Progenitor cell of endocrine pancreas (in vitro differentiated cells): ENCODE results near the gene C1QTNF7. TPM values are rescaled to one million over a fixed set of nuclear protein-coding genes. Genes with fewer than 3 reads are reported as not detected.

Source experiments
- DNase-seq: peaks from one replicate; pipeline ENCODE4 v3.0.0; 2021; ENCODE audit warnings: low spot score; ENCODE audit not compliant: unreplicated experiment
- H3K27ac Mint-ChIP-seq: 2 replicates; pipeline ENCODE4 v1.8.0; 2021; ENCODE audit warnings: mild to moderate bottlenecking, moderate library complexity, mixed read lengths
- H3K27me3 Mint-ChIP-seq: 2 replicates; pipeline ENCODE4 v1.8.0; 2021; ENCODE audit warnings: mixed read lengths
- H3K36me3 Mint-ChIP-seq: 2 replicates; pipeline ENCODE4 v1.8.0; 2022; ENCODE audit warnings: mixed read lengths; ENCODE audit not compliant: insufficient read depth
- H3K4me1 Mint-ChIP-seq: 2 replicates; pipeline ENCODE4 v1.8.0; 2021; ENCODE audit warnings: low read depth, mixed read lengths
- H3K4me3 Mint-ChIP-seq: 2 replicates; pipeline ENCODE4 v1.8.0; 2021; ENCODE audit warnings: low read depth, mild to moderate bottlenecking, moderate library complexity, mixed read lengths
- H3K9me3 Mint-ChIP-seq: 2 replicates; pipeline ENCODE4 v1.8.0; 2021; ENCODE audit warnings: low read depth, mixed read lengths
- CTCF ChIP-seq: fragments of 200-600 bp; sonication (generic); IDR thresholded peaks from one replicate; pipeline ENCODE4 v1.5.0; 2021; ENCODE audit warnings: antibody characterized with exemption, mild to moderate bottlenecking; ENCODE audit not compliant: unreplicated experiment
- total RNA-seq: library from RNA; stranded (reverse); gene quantifications from 2 replicates; pipeline ENCODE4 v1.2.1, GENCODE V29; 2021

Gene C1QTNF7
- total RNA-seq, 1 donor from 2014 or later: not detected

GRCh38 chr4:15479089-15479912 is 51.5 kb downstream of the C1QTNF7 start:
- H3K9me3 Mint-ChIP-seq: peaks cover 4% of the 10 kb centered on the region
- peak; percentile 71 for TF ChIP-seq CTCF
- H3K4me3 Mint-ChIP-seq: peak overlapping the region; percentile 84
- no peaks in the 10 kb centered on the region for H3K27me3 Mint-ChIP-seq
- H3K4me1 Mint-ChIP-seq: peaks cover 8% of the 10 kb centered on the region
- peak overlapping the region; percentile 96 for H3K27ac Mint-ChIP-seq
- H3K36me3 Mint-ChIP-seq: peaks cover 15% of the 10 kb centered on the region
- DNase-seq: peak; percentile 38

GRCh38 chr4:15479913-15480185 is 52.0 kb downstream of the C1QTNF7 start:
- Mint-ChIP-seq H3K4me3 (peak overlapping the region; percentile 84), H3K4me1 (peaks cover 8% of the 10 kb centered on the region), H3K27me3 (no peaks in the 10 kb centered on the region), H3K27ac (peak overlapping the region; percentile 96), H3K36me3 (peaks cover 18% of the 10 kb centered on the region), H3K9me3 (peaks cover 6% of the 10 kb centered on the region)
- no peak for TF ChIP-seq CTCF
- DNase-seq: no peak

- Mint-ChIP-seq H3K27ac (no peak overlapping the region), H3K4me1 (peaks cover 8% of the 10 kb centered on the region), H3K36me3 (peaks cover 41% of the 10 kb centered on the region), H3K4me3 (no peak overlapping the region), H3K27me3 (no peaks in the 10 kb centered on the region), H3K9me3 (peaks cover 28% of the 10 kb centered on the region)
- TF ChIP-seq CTCF: no peak
- no peak for DNase-seq
Measured at GRCh38 chr4:15481961-15482745, 54.3 kb downstream of the C1QTNF7 start.

- no peaks in the 10 kb centered on the region for H3K27me3 Mint-ChIP-seq
- no peak for DNase-seq
- H3K4me3 Mint-ChIP-seq: no peak overlapping the region
- peaks cover 47% of the 10 kb centered on the region for H3K36me3 Mint-ChIP-seq
- peaks cover 8% of the 10 kb centered on the region for H3K4me1 Mint-ChIP-seq
- no peak for TF ChIP-seq CTCF
- peaks cover 34% of the 10 kb centered on the region for H3K9me3 Mint-ChIP-seq
- no peak overlapping the region for H3K27ac Mint-ChIP-seq
Measured at GRCh38 chr4:15482842-15483241, 55.0 kb downstream of the C1QTNF7 start.

GRCh38 chr4:15488136-15488535 is 60.3 kb downstream of the C1QTNF7 start:
- Mint-ChIP-seq H3K27me3 (no peaks in the 10 kb centered on the region), H3K36me3 (peaks cover 75% of the 10 kb centered on the region), H3K27ac (no peak overlapping the region), H3K9me3 (peaks cover 52% of the 10 kb centered on the region), H3K4me3 (no peak overlapping the region), H3K4me1 (no peaks in the 10 kb centered on the region)
- no peak for DNase-seq
- TF ChIP-seq CTCF: no peak
